Natural killer cell (primary cell): ENCODE measurements around the gene RBM33. TPM values are rescaled to one million over a fixed set of nuclear protein-coding genes. Genes with fewer than 3 reads are reported as not detected.

Source experiments
- ATAC-seq, 3 donors: fragments of 150-1000 bp in 2 of 3; fragments of 200-7000 bp in 1 of 3; cut with Tn5 transposase; 1 replicate in 1 of 3; 2 replicates in 2 of 3; pipeline ENCODE4 v1.10.0; 2021; ENCODE audit warnings: mild to moderate bottlenecking in 2 of 3, moderate library complexity in 2 of 3
- DNase-seq, 2 donors: peaks; one replicate each; pipeline versions ENCODE4 v3.0.0 to v3.0.0-alpha.2; 2013 to 2021; ENCODE audit warnings: mixed read lengths in 1 of 2
- H3K27ac ChIP-seq: one replicate; pipeline ENCODE4 v1.5.1; 2013; ENCODE audit warnings: mild to moderate bottlenecking, low read length
- H3K27me3 ChIP-seq: one replicate; pipeline ENCODE4 v1.6.1; 2013; ENCODE audit warnings: low read length; ENCODE audit not compliant: control insufficient read depth, insufficient read depth
- H3K36me3 ChIP-seq: one replicate; pipeline ENCODE4 v1.6.1; 2013; ENCODE audit warnings: low read length; ENCODE audit not compliant: control insufficient read depth, insufficient read depth
- H3K4me1 ChIP-seq: one replicate; pipeline ENCODE4 v1.6.1; 2013; ENCODE audit warnings: low read length; ENCODE audit not compliant: control insufficient read depth, insufficient read depth
- H3K4me3 ChIP-seq: one replicate; pipeline ENCODE4 v1.5.1; 2013; ENCODE audit warnings: low read length
- H3K9me3 ChIP-seq: one replicate; pipeline ENCODE4 v1.6.1; 2013; ENCODE audit warnings: low read length; ENCODE audit not compliant: control insufficient read depth, insufficient read depth
- H3K27ac Mint-ChIP-seq, 2 donors: one replicate each; pipeline ENCODE4 v1.8.0; 2022; ENCODE audit warnings: mild to moderate bottlenecking in 2 of 2, mixed read lengths in 2 of 2, moderate library complexity in 1 of 2
- H3K27me3 Mint-ChIP-seq, 2 donors: one replicate each; pipeline ENCODE4 v1.8.0; 2022; ENCODE audit warnings: low read depth in 2 of 2, mixed read lengths in 2 of 2
- H3K36me3 Mint-ChIP-seq: one replicate; pipeline ENCODE4 v1.8.0; 2022; ENCODE audit warnings: mixed read lengths
- H3K4me1 Mint-ChIP-seq, 2 donors: one replicate each; pipeline ENCODE4 v1.8.0; 2022; ENCODE audit warnings: mixed read lengths in 2 of 2
- H3K4me3 Mint-ChIP-seq: one replicate; pipeline ENCODE4 v1.8.0; 2022; ENCODE audit warnings: mild to moderate bottlenecking, moderate library complexity, mixed read lengths
- H3K9me3 Mint-ChIP-seq, 2 donors: one replicate each; pipeline ENCODE4 v1.8.0; 2022; ENCODE audit warnings: mixed read lengths in 2 of 2
- CTCF ChIP-seq: fragments of 200-600 bp; IDR thresholded peaks from one replicate; pipeline ENCODE4 v1.8.0; 2022; ENCODE audit warnings: antibody characterized with exemption
- WGBS: methylation state at CpG from one replicate; pipeline ENCODE4 v1.1.7; 2013; ENCODE audit warnings: missing lambda C conversion rate; ENCODE audit not compliant: insufficient coverage; 5-methylcytosine and 5-hydroxymethylcytosine counted together
- intact Hi-C: fragments of 100-400 bp; cut with micrococcal nuclease; formaldehyde crosslinking; loops from one replicate; pipeline ENCODE4 v1.14.2; 2022
- total RNA-seq, 4 donors: library from RNA; stranded (reverse); fragments of 120-200 nt in 1 of 4; gene quantifications; one replicate each; pipeline versions ENCODE4 v1.2.3 to v1.2.4, GENCODE V29; 2013 to 2022

The RBM33 gene
- total RNA-seq, 3 donors from 2014 or later (not counting 1 experiment from before 2014, with no cell fraction given), result 161 to 182 (median 182) TPM

- no peak overlapping the region for H3K27ac ChIP-seq
- H3K27me3 Mint-ChIP-seq, result no peaks in the 10 kb centered on the region
- DNase-seq (no peak), ATAC-seq (no peak)
- H3K9me3 Mint-ChIP-seq, result peaks cover 3 to 6% of the 10 kb centered on the region in 2 donors
- peak overlapping the region in 1 of 2 donors; percentile 94 for H3K27ac Mint-ChIP-seq
- H3K36me3 Mint-ChIP-seq, result peaks cover 23% of the 10 kb centered on the region
- no peaks in the 10 kb centered on the region for H3K27me3 ChIP-seq
- peaks cover 79 to 83% of the 10 kb centered on the region in 2 donors for H3K4me1 Mint-ChIP-seq
- no peak for TF ChIP-seq CTCF
- intact Hi-C loops, result loop anchor here (5.0 kb wide), 1 partner anchor 40 kb away; no protein-coding TSS in a partner anchor
- no peak overlapping the region for H3K4me3 ChIP-seq
- WGBS, result 93% methylated on average over 5 of the region's 5 CpGs
- H3K4me3 Mint-ChIP-seq, result no peak overlapping the region
- peaks cover 16% of the 10 kb centered on the region for H3K4me1 ChIP-seq
- H3K36me3 ChIP-seq, result peaks cover 9% of the 10 kb centered on the region
- no peaks in the 10 kb centered on the region for H3K9me3 ChIP-seq
Observed at GRCh38 chr7:155647302-155647701, 2.8 kb downstream of the RBM33 start.

GRCh38 chr7:155647734-155648133, 3.3 kb downstream of the RBM33 start:
- Mint-ChIP-seq H3K27ac (peak overlapping the region; percentile 53 to 71), H3K9me3 (peaks cover 3 to 6% of the 10 kb centered on the region in 2 donors), H3K27me3 (no peaks in the 10 kb centered on the region), H3K36me3 (peaks cover 23% of the 10 kb centered on the region), H3K4me3 (no peak overlapping the region), H3K4me1 (peaks cover 83 to 87% of the 10 kb centered on the region in 2 donors)
- H3K27ac ChIP-seq, result no peak overlapping the region
- no peak for ATAC-seq
- peaks cover 9% of the 10 kb centered on the region for H3K36me3 ChIP-seq
- no CpG with 5 or more reads among the region's 2 CpGs for WGBS
- H3K27me3 ChIP-seq, result no peaks in the 10 kb centered on the region
- H3K9me3 ChIP-seq, result no peaks in the 10 kb centered on the region
- TF ChIP-seq CTCF, result no peak
- no peak overlapping the region for H3K4me3 ChIP-seq
- intact Hi-C loops, result loop anchor here (5.0 kb wide), 1 partner anchor 40 kb away; no protein-coding TSS in a partner anchor
- peaks cover 16% of the 10 kb centered on the region for H3K4me1 ChIP-seq
- DNase-seq, result no peak

- H3K4me3 Mint-ChIP-seq, result no peak overlapping the region
- peaks cover 87 to 92% of the 10 kb centered on the region in 2 donors for H3K4me1 Mint-ChIP-seq
- H3K27ac Mint-ChIP-seq, result peak overlapping the region in 1 of 2 donors; percentile 71
- no peaks in the 10 kb centered on the region for H3K27me3 ChIP-seq
- peaks cover 15% of the 10 kb centered on the region for H3K4me1 ChIP-seq
- no peaks in the 10 kb centered on the region for H3K27me3 Mint-ChIP-seq
- ATAC-seq (no peak), DNase-seq (no peak)
- peaks cover 9% of the 10 kb centered on the region for H3K36me3 ChIP-seq
- no peak for TF ChIP-seq CTCF
- no peaks in the 10 kb centered on the region for H3K9me3 ChIP-seq
- intact Hi-C loops, result loop anchor here (5.0 kb wide), 1 partner anchor 38 kb away; no protein-coding TSS in a partner anchor
- H3K4me3 ChIP-seq, result no peak overlapping the region
- 91% methylated on average over 1 of the region's 3 CpGs for WGBS
- H3K27ac ChIP-seq, result no peak overlapping the region
- H3K36me3 Mint-ChIP-seq, result peaks cover 23% of the 10 kb centered on the region
- H3K9me3 Mint-ChIP-seq, result peaks cover 3 to 6% of the 10 kb centered on the region in 2 donors
Observed at GRCh38 chr7:155648752-155649339, 4.4 kb downstream of the RBM33 start.
